Ishikawa (cell line): ENCODE measurements around the gene KLHL35.

Experiments used
- CEBPB ChIP-seq: IDR thresholded peaks from 2 replicates; pipeline ENCODE4 v1.6.1; 2012
- CREB1 ChIP-seq: IDR thresholded peaks from 2 replicates; pipeline ENCODE4 v1.6.1; 2012; ENCODE audit warnings: low read depth
- EGR1 ChIP-seq: IDR thresholded peaks from 2 replicates; pipeline ENCODE4 v1.6.1; 2012
- EP300 ChIP-seq: IDR thresholded peaks from 2 replicates; pipeline ENCODE4 v1.6.1; 2012; ENCODE audit warnings: borderline replicate concordance
- FOXM1 ChIP-seq: IDR thresholded peaks from 2 replicates; pipeline ENCODE4 v1.6.1; 2012; ENCODE audit warnings: low read depth, borderline replicate concordance
- NFIC ChIP-seq: IDR thresholded peaks from 2 replicates; pipeline ENCODE4 v1.6.1; 2012
- RAD21 ChIP-seq: IDR thresholded peaks from 2 replicates; pipeline ENCODE4 v1.6.1; 2012; ENCODE audit warnings: low read depth
- TAF1 ChIP-seq: IDR thresholded peaks from 2 replicates; pipeline ENCODE4 v1.6.1; 2012; ENCODE audit warnings: low read depth, mild to moderate bottlenecking
- TCF12 ChIP-seq: IDR thresholded peaks from 2 replicates; pipeline ENCODE4 v1.6.1; 2012; ENCODE audit warnings: low read depth
- TEAD4 ChIP-seq: IDR thresholded peaks from 2 replicates; pipeline ENCODE4 v1.6.1; 2012
- YY1 ChIP-seq: IDR thresholded peaks from 2 replicates; pipeline ENCODE4 v1.6.1; 2012; ENCODE audit warnings: low read depth
- ZBTB7A ChIP-seq: IDR thresholded peaks from 2 replicates; pipeline ENCODE4 v1.6.1; 2012; ENCODE audit warnings: low read depth
- TF ChIP-seq, protein P1 (sequence below): IDR thresholded peaks from 2 replicates; pipeline ENCODE4 v1.6.1; 2012; ENCODE audit warnings: low read depth, mild to moderate bottlenecking
- TF ChIP-seq, protein P2 (sequence below): IDR thresholded peaks from 2 replicates; pipeline ENCODE4 v1.6.1; 2012
- TF ChIP-seq, protein P3 (sequence below): IDR thresholded peaks from 2 replicates; pipeline ENCODE4 v1.6.1; 2012

Gene KLHL35

DNA sequence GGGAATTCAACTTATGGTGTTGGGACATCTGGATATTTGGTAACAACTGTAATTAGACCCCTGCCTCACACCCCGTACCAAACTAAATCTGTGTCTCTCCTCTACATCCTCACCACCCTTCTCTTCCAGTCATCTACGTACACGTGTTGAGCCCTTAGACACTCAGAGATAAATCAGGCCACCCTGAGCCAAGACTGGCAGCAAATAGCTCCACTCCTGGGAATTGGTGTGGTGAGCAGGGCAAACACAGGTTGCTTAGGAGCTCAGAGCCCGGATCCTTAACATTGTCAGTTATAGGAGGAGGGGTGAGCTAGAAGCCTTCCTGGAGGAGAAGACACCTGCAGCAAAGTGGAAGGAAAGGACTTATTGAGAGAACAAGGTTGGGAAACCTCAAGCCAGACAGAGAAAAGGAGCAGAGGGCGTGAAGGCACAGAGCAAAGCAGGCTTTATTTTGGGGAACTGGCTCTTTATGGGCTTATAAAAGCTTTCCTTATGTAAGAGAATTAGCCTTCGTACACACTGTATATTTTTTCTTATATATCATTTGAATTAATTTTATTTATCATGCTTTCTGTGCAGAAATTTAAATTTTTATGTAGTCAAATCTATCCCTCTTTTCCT, 36.9 kb upstream of the KLHL35 start:
- TF ChIP-seq YY1 (no peak), EGR1 (no peak)
- TF ChIP-seq, protein P1, sequence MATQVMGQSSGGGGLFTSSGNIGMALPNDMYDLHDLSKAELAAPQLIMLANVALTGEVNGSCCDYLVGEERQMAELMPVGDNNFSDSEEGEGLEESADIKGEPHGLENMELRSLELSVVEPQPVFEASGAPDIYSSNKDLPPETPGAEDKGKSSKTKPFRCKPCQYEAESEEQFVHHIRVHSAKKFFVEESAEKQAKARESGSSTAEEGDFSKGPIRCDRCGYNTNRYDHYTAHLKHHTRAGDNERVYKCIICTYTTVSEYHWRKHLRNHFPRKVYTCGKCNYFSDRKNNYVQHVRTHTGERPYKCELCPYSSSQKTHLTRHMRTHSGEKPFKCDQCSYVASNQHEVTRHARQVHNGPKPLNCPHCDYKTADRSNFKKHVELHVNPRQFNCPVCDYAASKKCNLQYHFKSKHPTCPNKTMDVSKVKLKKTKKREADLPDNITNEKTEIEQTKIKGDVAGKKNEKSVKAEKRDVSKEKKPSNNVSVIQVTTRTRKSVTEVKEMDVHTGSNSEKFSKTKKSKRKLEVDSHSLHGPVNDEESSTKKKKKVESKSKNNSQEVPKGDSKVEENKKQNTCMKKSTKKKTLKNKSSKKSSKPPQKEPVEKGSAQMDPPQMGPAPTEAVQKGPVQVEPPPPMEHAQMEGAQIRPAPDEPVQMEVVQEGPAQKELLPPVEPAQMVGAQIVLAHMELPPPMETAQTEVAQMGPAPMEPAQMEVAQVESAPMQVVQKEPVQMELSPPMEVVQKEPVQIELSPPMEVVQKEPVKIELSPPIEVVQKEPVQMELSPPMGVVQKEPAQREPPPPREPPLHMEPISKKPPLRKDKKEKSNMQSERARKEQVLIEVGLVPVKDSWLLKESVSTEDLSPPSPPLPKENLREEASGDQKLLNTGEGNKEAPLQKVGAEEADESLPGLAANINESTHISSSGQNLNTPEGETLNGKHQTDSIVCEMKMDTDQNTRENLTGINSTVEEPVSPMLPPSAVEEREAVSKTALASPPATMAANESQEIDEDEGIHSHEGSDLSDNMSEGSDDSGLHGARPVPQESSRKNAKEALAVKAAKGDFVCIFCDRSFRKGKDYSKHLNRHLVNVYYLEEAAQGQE, result no peak

DNA sequence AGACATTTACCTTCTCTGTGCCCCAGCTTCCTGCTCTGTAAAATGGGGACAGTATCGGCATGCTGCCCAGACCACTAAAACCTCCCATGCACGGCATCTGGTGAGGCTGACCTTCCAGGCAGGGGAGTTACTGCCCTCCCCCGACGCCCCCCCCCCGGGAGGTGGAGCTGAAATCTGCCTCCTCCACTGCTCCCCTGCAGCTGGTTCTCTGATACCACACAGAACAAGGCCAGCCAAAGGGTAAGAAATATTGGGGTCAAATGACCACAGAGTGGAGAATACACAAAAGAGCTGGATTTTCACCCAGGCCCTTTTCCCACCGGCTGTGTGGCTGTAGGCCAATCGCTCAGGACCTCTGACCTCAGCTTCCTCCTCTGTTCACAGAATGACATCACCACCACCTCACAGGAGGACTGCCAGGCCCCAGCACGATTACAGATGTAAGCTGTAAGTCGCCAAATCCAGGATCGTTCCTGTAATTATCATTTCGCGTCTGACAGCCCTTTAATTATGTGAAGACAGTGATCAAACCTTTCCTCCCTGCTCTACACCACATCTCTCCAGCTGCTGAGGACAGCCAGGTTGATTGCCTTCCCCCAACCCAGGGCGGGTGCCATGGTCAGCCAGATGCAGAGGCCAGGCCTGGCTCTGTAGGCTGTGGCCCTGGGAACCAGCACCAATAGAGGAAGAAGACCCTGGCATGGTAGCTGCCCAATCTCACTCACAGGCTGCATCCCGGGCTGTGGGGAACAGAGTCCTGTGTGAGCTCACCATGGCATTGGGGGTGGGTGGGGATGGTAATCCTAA, 35.7 kb upstream of the KLHL35 start:
- peak; percentile 55; the same call in 1 of the 2 replicates for TF ChIP-seq TCF12
- peak; percentile 51; the same call in 1 of the 2 replicates for TF ChIP-seq CREB1
- TF ChIP-seq, protein P1, result no peak
- no peak for TF ChIP-seq TEAD4
- TF ChIP-seq EP300, result peak; percentile 62
- 0 out of 2 replicates have a peak, but pooled peaks have one; percentile 50 for TF ChIP-seq YY1
- TF ChIP-seq EGR1, result no peak
- TF ChIP-seq NFIC, result peak; percentile 33; the same call in 1 of the 2 replicates

DNA sequence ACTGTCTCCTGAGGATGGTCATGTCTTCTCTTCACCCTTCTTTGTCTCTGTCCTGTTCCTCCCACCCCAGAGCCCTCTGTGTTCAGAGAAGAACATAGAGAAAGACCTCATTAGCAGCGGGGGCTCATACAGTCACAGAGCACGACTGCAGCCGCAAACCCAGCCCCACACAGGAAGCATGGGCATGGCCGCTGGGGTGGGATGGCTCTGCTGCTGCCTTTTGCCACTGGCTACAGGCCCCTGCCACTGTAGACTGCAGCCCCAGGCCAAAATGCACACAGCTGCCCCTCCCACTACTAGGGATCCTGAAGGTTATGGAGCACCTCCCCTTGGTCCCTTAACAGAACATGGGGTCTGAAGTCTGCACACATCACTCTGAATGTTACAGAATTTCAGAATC, 34.9 kb upstream of the KLHL35 start:
- TF ChIP-seq RAD21 (no peak), ZBTB7A (0 out of 2 replicates have a peak, but pooled peaks have one; percentile 33)

DNA sequence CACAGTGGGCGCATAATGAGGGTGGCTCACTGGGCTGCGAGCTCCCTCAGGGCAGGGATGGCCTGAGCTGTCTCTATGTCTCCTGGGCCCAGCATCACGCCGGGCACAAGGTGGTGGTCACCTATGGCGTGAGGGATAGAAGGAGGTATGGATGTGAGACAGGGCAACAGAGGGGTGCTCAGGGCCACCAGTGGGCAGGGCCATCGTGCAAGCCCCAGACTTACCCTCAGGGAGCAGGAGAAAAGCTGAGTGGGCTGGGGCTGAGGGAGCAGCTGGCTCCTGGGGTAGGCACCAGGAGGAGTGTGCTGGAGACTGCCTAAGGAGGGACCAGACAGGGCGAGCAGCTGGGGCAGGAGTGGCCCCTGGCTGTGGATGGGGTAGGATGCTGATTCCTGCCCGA, 34.3 kb upstream of the KLHL35 start:
- no peak for TF ChIP-seq CREB1
- TF ChIP-seq TCF12, result no peak
- TF ChIP-seq, protein P1, result no peak
- no peak for TF ChIP-seq EGR1
- no peak for TF ChIP-seq TEAD4
- no peak for TF ChIP-seq TAF1
- TF ChIP-seq, protein P2, sequence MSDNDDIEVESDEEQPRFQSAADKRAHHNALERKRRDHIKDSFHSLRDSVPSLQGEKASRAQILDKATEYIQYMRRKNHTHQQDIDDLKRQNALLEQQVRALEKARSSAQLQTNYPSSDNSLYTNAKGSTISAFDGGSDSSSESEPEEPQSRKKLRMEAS, result no peak
- no peak for TF ChIP-seq YY1
- TF ChIP-seq EP300, result no peak

DNA sequence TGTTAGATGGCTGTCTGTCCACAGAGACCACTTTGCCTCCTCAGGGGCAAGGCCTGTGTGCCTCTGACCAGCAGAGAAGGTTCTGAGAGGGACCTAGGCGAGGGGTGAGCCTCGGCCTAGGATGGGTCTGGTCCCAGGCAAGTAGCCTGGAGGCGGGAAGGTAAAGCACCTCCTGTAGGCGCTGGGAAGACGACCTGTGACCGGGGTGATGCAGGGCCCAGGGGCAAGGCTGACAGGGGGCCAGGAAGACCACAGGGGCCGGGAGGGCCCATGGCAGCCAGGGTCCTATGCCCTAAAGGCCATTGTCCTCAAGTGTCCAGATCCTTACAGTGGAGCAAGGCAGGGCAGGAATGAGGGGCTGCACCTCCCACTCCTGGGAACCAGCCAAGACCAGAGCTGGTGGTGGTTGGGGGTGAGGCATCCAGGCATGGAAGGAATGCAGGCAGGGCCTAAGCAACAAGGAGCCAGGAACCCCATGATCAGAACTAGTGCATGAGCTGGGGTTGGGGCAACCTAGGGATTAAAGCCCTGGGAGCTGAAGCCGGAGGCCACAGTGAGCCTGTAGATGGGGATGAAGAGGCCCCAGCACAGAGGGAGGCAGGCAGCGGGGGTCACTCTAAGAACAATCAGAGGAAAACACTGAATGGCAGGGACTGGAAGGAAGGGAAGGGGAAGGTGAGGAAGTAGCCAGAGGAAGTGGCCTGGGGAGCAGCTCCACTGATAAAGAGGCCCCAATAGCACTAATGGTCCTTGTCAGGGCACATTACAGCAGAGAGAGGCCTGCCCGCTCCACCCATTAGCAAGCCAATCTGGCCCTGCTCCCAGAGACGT, 32.9 kb upstream of the KLHL35 start:
- TF ChIP-seq TAF1 (no peak), EP300 (peak; percentile 95), ZBTB7A (peak; percentile 95), EGR1 (no peak), YY1 (peak; percentile 47), TCF12 (peak; percentile 96), CREB1 (no peak), FOXM1 (peak; percentile 94), CEBPB (no peak), RAD21 (peak; percentile 31; the same call in 1 of the 2 replicates), NFIC (peak; percentile 95), TEAD4 (peak; percentile 96)
- TF ChIP-seq, protein P3, sequence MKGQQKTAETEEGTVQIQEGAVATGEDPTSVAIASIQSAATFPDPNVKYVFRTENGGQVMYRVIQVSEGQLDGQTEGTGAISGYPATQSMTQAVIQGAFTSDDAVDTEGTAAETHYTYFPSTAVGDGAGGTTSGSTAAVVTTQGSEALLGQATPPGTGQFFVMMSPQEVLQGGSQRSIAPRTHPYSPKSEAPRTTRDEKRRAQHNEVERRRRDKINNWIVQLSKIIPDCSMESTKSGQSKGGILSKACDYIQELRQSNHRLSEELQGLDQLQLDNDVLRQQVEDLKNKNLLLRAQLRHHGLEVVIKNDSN, result no peak
- TF ChIP-seq, protein P2, result no peak; the same call in 1 of the 2 replicates
- TF ChIP-seq, protein P1, result no peak
